Esophagus mucosa (tissue), 1 donor: ENCODE results near the gene TRIM62. TPM values are rescaled to one million over a fixed set of nuclear protein-coding genes. Genes with fewer than 3 reads are reported as not detected.

ENCODE experiments used
- ATAC-seq: fragments of 200-7000 bp; cut with Tn5 transposase; one replicate; pipeline ENCODE4 v1.9.1; 2020
- total RNA-seq: library from RNA; stranded (reverse); gene quantifications from one replicate; pipeline ENCODE4 v1.2.4, GENCODE V29; 2023
- donor health status: DM: yes; HTN: yes; CAD: no.

Gene TRIM62
- total RNA-seq, 1 donor from 2014 or later, result 3.9 TPM

DNA sequence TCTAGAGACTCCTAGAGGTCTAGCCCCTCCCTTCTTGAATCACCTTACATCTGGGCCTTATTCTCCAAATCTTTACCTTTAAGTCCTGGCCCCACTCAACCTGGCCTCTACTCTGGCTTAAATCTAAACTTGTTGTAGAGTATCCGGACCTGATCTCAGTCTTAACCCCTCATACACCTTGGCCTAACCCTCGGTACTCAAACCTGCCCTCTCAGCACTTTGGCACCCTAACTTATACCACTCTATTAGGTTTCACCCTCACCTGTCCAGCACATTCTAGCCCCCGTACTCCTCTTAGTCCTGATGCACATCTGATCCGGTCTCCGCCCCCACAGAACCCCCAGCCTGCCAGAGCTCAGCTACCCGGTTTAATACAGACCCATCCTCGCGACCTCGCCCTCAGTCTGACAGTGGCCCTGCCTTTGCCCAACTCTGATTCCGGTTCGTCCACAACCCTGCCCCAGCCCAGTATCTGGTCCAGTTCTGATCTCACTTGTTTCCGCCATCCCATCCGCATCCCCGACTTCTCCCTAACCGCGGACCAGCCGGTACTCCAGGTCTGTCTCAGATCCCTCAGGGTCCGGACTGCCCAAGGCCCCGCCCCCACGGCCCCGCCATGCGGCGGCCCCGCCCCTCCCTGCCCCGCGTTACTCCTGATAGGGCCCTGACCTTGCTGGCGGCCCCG lies 1.5 kb downstream of the TRIM62 start:
- ATAC-seq, result no peak

DNA sequence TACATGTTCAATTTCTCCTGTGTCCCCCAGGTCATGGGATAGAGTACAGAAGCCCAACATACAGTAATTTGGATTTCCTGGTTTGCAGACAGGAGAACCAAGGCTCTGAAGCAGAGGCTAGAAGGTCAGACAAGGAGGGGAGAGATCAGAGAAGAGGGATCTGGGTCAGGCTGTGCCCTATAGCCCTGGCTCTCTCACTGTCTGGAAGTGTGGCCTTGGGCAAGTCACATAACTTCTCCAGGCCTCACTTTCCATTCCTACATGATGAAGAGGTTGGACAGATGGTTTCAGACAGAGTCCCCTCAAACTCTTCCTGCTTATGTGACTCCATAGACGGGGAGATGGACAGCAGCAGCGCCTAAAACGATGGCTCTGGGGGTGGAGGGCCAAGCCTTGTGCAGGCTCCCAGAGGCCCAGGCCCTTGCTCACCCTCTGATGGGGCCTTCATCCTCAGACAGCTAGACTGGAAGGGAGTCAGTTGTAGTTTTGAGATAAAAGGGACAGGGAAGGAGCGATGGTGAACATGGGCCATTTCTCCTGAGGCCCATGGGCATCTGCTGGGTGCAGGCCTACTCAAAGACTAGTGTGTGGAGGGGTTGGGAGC lies 2.9 kb downstream of the TRIM62 start:
- no peak for ATAC-seq

DNA sequence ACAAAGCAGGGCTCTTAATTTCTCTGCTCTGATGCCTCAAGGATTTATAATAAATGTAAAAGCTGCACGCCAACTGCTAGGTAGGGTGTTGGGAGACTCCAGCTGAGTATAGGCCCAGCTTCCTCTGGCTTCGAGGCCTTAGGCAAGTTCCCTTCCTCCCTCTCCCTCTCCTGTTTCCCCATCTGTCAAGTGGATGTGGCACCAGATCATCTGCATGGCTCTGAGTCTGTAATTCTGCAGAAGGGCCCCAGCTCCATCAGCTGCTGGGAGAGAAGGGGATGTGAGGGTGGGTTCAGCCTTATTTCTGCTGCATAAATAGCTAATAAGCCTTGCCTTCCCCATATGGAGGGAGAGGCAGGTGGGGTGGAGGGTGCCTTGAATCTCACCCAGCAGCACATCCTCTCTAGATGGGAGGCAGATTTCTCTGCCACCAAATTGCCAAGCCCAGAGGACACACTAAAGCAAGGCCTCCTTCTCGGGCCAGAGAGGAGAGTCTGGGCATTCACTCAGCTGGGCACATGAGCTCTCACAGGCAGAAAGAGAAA lies 3.8 kb downstream of the TRIM62 start:
- no peak for ATAC-seq

- ATAC-seq, result no peak
These were observed 5.0 kb downstream of the TRIM62 start for GRCh38 chr1:33176887-33177286.

DNA sequence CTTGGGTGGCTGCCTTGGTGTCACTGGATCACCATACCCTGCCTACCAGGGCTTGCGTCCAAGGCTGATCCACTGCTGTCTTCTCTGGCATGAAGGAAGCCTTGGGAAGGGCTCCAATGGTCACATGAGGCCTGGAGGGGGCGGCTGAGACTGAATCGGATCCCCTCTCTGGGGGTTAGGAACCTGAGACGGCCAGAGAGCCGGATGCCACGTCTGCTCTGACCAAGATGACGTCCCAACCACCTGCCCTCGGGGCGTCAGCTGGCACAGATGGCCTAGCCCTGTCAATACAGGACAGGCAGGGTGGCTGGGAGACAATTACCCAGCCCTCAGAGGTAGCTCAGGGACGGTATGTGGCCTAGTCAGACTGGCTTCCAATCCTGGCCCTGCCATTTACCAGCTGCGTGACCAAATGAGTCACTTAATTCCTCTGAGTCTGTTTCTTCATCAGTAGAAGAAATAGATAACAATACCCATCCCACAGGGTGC lies 5.4 kb downstream of the TRIM62 start:
- peak; percentile 75 for ATAC-seq

- ATAC-seq, result no peak
These were observed 6.0 kb downstream of the TRIM62 start for GRCh38 chr1:33175865-33176264.

DNA sequence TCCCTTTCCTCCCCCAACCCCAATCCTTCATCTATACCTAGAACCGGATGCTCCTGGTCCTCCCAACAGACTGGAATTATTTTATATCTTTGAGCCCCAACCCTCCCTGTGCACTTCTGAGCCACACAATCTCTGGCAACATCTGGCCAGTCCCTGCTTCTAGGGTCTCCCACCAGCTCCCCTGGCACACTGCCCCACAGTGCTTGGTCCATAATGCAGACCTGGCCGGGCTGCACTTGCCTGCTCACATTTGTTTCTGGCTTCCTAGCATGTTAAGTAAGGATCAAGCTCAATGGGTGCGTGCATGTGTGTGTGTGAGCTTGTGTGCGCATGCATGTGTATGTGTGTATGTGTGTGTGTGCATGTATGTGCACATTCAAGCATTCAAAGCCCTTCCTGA lies 8.8 kb downstream of the TRIM62 start:
- ATAC-seq, result no peak

GRCh38 chr1:33171977-33172813 lies 9.6 kb downstream of the TRIM62 start:
- no peak for ATAC-seq

- ATAC-seq, result no peak
These were observed 11.2 kb downstream of the TRIM62 start for GRCh38 chr1:33170351-33171274.

DNA sequence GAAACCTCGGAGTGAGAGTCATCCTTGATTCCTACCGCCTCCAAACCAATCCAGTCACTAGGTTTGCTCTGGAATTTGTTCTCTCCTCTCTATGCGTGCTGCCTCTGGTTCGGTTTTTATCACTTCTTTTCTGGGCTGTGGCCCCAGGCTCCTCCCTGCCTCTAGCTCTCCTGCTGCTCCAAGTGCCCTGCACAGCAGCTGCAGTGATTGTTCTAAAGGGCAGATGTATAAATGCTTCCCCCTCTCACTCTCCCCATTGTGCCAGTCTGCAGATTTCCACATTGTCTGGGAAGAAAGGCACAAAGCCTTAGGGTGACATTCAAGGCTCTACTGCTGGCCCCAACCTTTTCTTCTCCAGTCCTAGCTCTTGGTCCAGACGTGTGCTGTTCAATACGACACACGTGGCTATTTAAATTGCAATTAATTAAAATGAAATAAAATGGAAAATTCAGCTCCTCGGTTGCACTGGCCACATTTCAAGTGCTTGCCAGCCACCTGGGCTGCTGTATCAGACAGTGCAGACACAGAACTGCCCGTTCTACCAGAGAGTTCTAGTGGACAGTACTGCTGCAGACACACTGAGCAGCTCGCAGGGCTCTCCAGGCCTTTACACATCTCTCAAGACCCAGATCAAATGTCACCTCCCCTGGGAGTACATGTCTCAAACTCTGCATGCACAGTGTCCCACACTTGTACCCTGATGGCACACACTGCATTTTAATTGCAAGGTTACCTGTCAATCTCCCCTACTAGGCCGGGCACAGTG lies 12.4 kb downstream of the TRIM62 start:
- ATAC-seq, result no peak

DNA sequence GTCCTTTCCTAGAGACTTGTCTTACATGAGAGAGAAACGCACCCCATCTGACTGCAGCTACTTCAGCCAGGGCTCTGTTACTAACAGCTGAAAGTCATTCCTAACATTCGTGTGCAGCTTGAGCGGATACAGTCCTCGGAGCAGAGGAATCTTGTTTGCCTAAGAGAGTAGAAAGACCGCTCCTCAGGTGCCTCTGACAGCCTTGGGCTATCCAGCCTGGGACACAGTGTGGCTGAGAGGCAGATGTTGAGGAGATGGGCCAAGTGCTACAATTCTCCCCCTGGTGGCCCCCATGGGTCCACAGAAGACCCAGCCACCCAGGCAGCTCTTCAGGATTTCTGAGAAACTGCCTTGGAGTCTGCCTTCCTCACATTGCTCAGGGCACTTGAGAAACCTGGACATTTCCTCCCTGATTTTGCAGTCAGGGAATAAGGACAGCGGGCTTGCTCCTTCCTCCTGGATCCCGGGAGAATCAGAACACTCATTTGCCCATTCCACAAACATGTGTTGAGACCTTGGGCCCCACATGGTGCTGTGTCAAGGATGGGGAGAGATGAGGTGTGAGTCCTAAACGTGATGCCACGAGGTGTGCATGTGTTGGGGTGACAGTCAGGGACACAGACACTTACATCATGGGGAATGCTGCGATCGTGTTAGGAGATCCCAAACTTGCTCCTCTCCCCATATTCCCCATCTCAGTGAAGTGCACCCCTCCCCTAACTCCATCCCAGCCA lies 13.1 kb downstream of the TRIM62 start:
- ATAC-seq, result no peak

DNA sequence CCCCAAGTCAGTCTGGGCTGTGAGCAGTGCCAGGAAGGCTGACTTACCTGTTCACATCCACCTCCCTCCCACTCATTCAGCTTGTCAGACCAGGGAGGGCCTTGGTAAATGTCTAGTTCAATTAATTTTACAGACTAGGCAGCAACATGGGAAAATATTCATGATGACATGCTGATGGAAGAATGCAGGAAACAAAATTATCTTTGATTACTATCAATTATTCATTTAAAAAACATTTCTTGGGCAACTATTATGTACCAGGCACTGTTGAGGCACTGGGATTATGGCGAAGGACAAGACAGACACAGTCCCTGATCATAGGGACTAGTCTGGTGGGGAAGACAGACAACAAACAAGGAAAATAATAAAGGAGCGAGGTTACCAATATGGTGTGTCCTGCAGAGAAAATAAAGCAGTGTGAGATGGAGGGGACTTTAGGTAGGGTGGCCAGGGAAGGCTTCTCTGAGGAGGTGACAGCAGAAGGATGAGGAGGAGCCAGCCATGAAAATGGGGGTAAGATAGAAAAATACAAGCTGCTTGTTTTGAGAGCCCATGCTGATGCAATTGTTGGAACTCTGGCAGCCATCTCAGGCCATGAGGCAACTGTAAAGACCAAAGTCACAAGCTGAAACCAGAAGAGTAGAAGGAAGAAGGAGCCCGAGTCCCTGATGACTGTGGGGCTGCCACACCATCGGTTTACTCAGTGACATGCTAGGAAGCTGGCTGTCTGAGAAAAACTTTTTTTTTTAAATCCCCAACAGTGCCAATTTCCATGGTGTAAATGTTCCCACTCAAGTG lies 14.0 kb downstream of the TRIM62 start:
- no peak for ATAC-seq

DNA sequence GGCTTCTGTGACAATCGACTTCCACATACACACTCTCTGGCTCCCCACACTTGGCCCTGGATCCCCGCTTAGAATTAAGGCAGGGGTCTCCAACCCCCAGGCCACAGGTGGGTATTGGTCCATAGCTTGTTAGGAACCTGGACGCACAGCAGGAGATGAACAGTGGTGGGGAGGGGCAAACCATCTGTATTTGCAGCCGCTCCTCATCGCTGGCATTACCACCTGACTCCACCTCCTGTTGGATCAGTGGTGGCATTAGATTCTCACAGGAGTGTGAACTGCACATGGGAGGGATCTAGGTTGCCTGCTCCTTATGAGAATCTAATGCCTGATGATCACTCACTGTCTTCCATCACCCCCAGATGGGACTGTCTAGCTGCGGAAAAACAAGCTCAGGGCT lies 16.0 kb downstream of the TRIM62 start:
- no peak for ATAC-seq

DNA sequence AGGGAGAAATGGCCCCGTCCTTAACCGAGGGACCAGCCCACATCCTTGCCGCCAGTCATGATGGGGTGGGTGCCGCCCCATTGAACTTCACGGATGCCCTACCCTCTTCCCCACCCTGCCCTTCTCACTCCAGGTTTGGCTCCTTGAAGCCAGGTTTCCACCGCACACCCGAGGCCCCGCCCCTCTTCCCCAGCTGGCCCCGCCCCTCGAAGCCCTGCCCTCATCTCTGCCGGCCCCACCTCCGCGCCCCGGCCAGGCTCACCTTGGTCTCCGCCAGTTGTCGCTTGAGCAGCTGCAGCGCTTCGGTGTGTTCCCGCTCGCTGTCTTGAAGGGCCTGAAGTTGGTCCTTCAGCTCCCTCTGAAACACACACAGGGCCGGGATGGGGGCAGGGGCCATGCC lies 16.6 kb downstream of the TRIM62 start:
- ATAC-seq, result no peak

GRCh38 chr1:33163621-33164519 lies 18.0 kb downstream of the TRIM62 start:
- no peak for ATAC-seq

GRCh38 chr1:33162141-33162540 lies 19.7 kb downstream of the TRIM62 start:
- no peak for ATAC-seq

DNA sequence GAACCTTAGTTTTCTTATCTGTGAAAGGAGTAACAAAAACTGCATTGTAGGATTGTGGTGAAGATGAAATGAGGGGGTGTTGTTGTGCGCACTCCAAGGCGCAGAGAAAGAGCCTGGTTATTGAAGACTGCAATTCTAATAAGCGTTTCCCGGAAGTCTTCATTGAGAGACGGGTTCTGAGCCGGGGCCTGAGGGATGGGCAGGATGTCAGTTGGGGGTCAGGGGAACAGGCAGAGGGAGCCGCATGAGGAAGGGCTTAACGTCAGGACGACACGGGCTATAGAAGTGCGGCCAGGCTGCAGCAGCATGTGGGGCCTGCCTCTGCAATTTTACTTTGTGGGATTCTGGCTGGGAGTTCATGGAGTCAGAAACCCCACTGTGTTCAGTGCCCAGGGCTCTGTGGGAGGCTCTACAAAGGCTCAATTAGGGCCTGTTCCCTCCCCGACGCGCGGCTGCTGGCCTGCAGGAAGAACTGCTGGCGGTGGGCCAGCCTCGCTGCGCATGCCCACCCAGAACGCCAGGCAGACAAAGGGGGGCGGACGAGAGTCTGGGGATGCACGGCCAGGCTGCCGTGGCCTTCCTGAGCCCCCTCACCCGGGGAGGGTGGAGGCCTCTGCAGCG lies 20.7 kb downstream of the TRIM62 start:
- no peak for ATAC-seq

GRCh38 chr1:33159577-33159976 lies 22.3 kb downstream of the TRIM62 start:
- no peak for ATAC-seq
